K562 (cell line): ENCODE data around the gene CTXN1. TPM values are rescaled to one million over a fixed set of nuclear protein-coding genes. Genes with fewer than 3 reads are reported as not detected.

Source experiments
- ELF4 ChIP-seq: fragments of 450-650 bp; formaldehyde crosslinking; IDR thresholded peaks from 2 replicates; pipeline ENCODE4 v1.4.0; 2022; ENCODE audit warnings: missing genetic modification characterization
- HDAC2 ChIP-seq: fragments of 450-650 bp; IDR thresholded peaks from 2 replicates; pipeline ENCODE4 v1.6.1; 2016; ENCODE audit warnings: mild to moderate bottlenecking
- HDGF ChIP-seq: fragments of 450-650 bp; IDR thresholded peaks from 2 replicates; pipeline ENCODE4 v1.6.1; 2016
- HNRNPL ChIP-seq: fragments of 200-400 bp; formaldehyde crosslinking; IDR thresholded peaks from 2 replicates; pipeline ENCODE4 v1.6.1; 2017; ENCODE audit warnings: low read depth, mild to moderate bottlenecking, low read length
- KDM5B ChIP-seq: fragments of 200-600 bp; sonication (generic); IDR thresholded peaks from 2 replicates; pipeline ENCODE4 v1.6.1; 2012; ENCODE audit warnings: low read depth, mild to moderate bottlenecking, moderate library complexity, low read length, control low read depth, inconsistent platforms; ENCODE audit not compliant: insufficient replicate concordance
- MTA3 ChIP-seq: fragments of 450-650 bp; formaldehyde crosslinking; IDR thresholded peaks from 2 replicates; pipeline ENCODE4 v1.6.1; 2017; ENCODE audit warnings: mild to moderate bottlenecking, borderline replicate concordance
- NCOA1 ChIP-seq: fragments of 450-650 bp; IDR thresholded peaks from 2 replicates; pipeline ENCODE4 v1.6.1; 2016; ENCODE audit warnings: low read depth
- NR4A1 ChIP-seq, 2 experiments: fragments of 250-450 bp in 1 of 2; fragments of 450-650 bp in 1 of 2; sonication (Bioruptor Pico) in 1 of 2; IDR thresholded peaks; 2 replicates each; pipeline versions ENCODE4 v1.4.0 to v1.6.1; 2016 to 2020; ENCODE audit warnings: mild to moderate bottlenecking in 2 of 2, missing compliant biosample characterization in 1 of 2, missing genetic modification characterization in 1 of 2, moderate library complexity in 1 of 2
- PCBP1 ChIP-seq: fragments of 200-400 bp; formaldehyde crosslinking; IDR thresholded peaks from 2 replicates; pipeline ENCODE4 v1.6.1; 2018; ENCODE audit warnings: mild to moderate bottlenecking, low read depth, low read length; ENCODE audit not compliant: poor library complexity, severe bottlenecking
- PPARD ChIP-seq: fragments of 250-450 bp; sonication (Bioruptor Pico); IDR thresholded peaks from 2 replicates; pipeline ENCODE4 v1.8.0; 2022; ENCODE audit warnings: inconsistent platforms, mild to moderate bottlenecking, moderate library complexity
- SUPT5H ChIP-seq: fragments of 450-650 bp; IDR thresholded peaks from 2 replicates; pipeline ENCODE4 v1.6.1; 2016
- TBP ChIP-seq: optimal IDR thresholded peaks from 2 replicates; pipeline ENCODE3; 2011; ENCODE audit warnings: low read depth, low read length, improper control_type of control experiment
- ZEB2 ChIP-seq: fragments of 450-650 bp; IDR thresholded peaks from 2 replicates; pipeline ENCODE4 v1.6.1; 2016
- ZNF717 ChIP-seq: fragments of 250-450 bp; sonication (Bioruptor Pico); IDR thresholded peaks from 2 replicates; pipeline ENCODE4 v1.5.0; 2021
- ZNF79 ChIP-seq: fragments of 250-450 bp; sonication (Bioruptor Pico); IDR thresholded peaks from 2 replicates; pipeline ENCODE4 v1.4.0; 2020; ENCODE audit warnings: low read depth, mild to moderate bottlenecking, moderate library complexity
- polyA plus RNA-seq, 8 experiments: library from polyadenylated mRNA; depleted of rRNA in 4 of 8; stranded (reverse) in 5 of 8; unstranded in 3 of 8; fragments of >200 nt; fragmentation: Nextera tagmentation in 2 of 8; fragmentation: Illumina TruSeq in 1 of 8; extraction: Ambion mirVana in 2 of 8; extraction: Trizol in 1 of 8; gene quantifications; 2 replicates each; pipeline versions ENCODE4 v1.2.1 to v1.2.3, GENCODE V29; 2011 to 2014; ENCODE audit warnings: inconsistent platforms in 1 of 8, missing spikeins in 1 of 8
- total RNA-seq, 7 experiments: library from RNA; depleted of rRNA in 6 of 7; stranded (reverse); fragments of >200 nt in 6 of 7; fragmentation: Illumina TruSeq in 2 of 7; extraction: Trizol in 2 of 7; gene quantifications; 2 replicates each; pipeline versions ENCODE4 v1.2.1 to v1.2.3, GENCODE V29; 2011 to 2021; ENCODE audit warnings: low replicate concordance in 1 of 7
- TF ChIP-seq, protein P1 (sequence below), 3 experiments: fragments of 200-800 bp in 1 of 3; fragments of 250-450 bp in 1 of 3; fragments of 450-650 bp in 1 of 3; sonication (Bioruptor Pico) in 1 of 3; sonication (Bioruptor generic) in 1 of 3; formaldehyde crosslinking in 1 of 3; IDR thresholded peaks; 2 replicates each; pipeline versions ENCODE4 v1.6.1 to v1.8.0; 2016 to 2022; ENCODE audit warnings: mild to moderate bottlenecking in 2 of 3, missing genetic modification characterization in 2 of 3, missing compliant biosample characterization in 1 of 3, moderate library complexity in 1 of 3
- TF ChIP-seq, protein P2 (sequence below), 2 experiments: fragments of 150-350 bp in 1 of 2; IDR thresholded peaks; 2 replicates each; pipeline ENCODE4 v1.6.1; 2012 to 2016; ENCODE audit warnings: low read depth in 2 of 2, low read length in 2 of 2, mild to moderate bottlenecking in 1 of 2, moderate library complexity in 1 of 2
- TF ChIP-seq, protein P3 (sequence below): fragments of 450-650 bp; IDR thresholded peaks from 2 replicates; pipeline ENCODE4 v1.6.1; 2016

CTXN1 gene
- total and polyA plus RNA-seq, 9 of the 15 experiments (the other 6 are each of a cell fraction or from before 2014, with no cell fraction given) = 0.15 to 37.4 (median 1.8) TPM; not detected in 2

DNA sequence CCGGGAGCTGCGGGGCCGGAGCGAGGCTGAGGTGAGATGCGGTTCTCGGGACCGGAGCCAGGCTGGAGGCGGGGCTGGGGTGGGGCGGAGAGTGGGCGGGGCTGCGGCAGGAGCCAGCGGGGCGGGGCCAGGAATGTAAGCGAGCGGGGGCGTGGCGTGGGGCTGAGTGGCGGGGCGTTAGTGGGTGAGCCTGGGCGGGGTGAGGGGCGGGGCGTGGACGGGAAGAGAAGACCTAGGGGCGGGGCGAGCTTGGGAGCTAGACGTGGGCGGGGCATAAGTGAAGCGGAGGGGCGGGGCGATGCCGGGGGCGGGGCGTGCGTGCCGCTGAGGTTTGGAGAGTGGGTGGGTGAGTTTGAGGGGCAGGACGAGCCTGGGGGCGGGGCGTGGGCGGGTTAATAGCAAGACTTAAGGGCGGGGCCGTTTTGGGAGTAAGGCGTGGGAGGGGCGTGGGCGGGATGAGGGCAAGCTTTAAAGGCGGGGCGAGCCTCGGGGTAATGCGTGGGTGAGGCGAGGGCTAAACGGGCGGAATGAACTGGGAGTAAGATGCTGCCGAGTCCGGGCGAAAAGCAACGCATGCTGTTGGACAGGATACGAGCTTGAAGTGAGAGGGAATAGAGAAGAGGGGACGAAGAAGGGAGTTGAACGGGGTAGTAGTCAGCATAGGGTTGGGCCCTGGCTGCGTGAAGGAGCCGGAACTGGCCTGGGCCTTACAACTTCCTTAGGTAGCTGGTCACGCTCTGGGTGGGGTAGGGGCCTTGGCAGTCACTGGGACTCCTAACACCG is 5.2 kb downstream of the CTXN1 start (continued):
- TF ChIP-seq, protein P1, sequence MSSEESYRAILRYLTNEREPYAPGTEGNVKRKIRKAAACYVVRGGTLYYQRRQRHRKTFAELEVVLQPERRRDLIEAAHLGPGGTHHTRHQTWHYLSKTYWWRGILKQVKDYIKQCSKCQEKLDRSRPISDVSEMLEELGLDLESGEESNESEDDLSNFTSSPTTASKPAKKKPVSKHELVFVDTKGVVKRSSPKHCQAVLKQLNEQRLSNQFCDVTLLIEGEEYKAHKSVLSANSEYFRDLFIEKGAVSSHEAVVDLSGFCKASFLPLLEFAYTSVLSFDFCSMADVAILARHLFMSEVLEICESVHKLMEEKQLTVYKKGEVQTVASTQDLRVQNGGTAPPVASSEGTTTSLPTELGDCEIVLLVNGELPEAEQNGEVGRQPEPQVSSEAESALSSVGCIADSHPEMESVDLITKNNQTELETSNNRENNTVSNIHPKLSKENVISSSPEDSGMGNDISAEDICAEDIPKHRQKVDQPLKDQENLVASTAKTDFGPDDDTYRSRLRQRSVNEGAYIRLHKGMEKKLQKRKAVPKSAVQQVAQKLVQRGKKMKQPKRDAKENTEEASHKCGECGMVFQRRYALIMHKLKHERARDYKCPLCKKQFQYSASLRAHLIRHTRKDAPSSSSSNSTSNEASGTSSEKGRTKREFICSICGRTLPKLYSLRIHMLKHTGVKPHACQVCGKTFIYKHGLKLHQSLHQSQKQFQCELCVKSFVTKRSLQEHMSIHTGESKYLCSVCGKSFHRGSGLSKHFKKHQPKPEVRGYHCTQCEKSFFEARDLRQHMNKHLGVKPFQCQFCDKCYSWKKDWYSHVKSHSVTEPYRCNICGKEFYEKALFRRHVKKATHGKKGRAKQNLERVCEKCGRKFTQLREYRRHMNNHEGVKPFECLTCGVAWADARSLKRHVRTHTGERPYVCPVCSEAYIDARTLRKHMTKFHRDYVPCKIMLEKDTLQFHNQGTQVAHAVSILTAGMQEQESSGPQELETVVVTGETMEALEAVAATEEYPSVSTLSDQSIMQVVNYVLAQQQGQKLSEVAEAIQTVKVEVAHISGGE (CRISPR knock-in tag; IDR thresholded peaks at IDR 0.05) = no peak
- TF ChIP-seq SUPT5H (peak; percentile 73), HDAC2 (peak; percentile 52; the same call in 1 of the 2 replicates), ELF4 (CRISPR knock-in tag) (peak; percentile 86), NR4A1 (CRISPR knock-in tag; IDR thresholded peaks at IDR 0.05) (0 out of 2 replicates have a peak, but pooled peaks have one; percentile 14), NR4A1 (tag; IDR thresholded peaks at IDR 0.05) (0 out of 2 replicates have a peak, but pooled peaks have one; percentile 21), TBP (peak; percentile 52), HNRNPL (no peak), MTA3 (no peak; the same call in 1 of the 2 replicates), KDM5B (peak; percentile 31), ZNF79 (no peak), HDGF (peak; percentile 72; the same call in 1 of the 2 replicates), NCOA1 (peak; percentile 62; the same call in 1 of the 2 replicates), ZEB2 (no peak), PCBP1 (peak; percentile 0), ZNF717 (CRISPR knock-in tag) (no peak), PPARD (no peak)
- TF ChIP-seq, protein P2, sequence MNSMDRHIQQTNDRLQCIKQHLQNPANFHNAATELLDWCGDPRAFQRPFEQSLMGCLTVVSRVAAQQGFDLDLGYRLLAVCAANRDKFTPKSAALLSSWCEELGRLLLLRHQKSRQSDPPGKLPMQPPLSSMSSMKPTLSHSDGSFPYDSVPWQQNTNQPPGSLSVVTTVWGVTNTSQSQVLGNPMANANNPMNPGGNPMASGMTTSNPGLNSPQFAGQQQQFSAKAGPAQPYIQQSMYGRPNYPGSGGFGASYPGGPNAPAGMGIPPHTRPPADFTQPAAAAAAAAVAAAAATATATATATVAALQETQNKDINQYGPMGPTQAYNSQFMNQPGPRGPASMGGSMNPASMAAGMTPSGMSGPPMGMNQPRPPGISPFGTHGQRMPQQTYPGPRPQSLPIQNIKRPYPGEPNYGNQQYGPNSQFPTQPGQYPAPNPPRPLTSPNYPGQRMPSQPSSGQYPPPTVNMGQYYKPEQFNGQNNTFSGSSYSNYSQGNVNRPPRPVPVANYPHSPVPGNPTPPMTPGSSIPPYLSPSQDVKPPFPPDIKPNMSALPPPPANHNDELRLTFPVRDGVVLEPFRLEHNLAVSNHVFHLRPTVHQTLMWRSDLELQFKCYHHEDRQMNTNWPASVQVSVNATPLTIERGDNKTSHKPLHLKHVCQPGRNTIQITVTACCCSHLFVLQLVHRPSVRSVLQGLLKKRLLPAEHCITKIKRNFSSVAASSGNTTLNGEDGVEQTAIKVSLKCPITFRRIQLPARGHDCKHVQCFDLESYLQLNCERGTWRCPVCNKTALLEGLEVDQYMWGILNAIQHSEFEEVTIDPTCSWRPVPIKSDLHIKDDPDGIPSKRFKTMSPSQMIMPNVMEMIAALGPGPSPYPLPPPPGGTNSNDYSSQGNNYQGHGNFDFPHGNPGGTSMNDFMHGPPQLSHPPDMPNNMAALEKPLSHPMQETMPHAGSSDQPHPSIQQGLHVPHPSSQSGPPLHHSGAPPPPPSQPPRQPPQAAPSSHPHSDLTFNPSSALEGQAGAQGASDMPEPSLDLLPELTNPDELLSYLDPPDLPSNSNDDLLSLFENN (IDR thresholded peaks at IDR 0.05; ENCODE audit: low read depth in 2 of 2, low read length in 2 of 2) = 0 out of 4 replicates have a peak, but pooled peaks of 1 of the 2 experiments have one; percentile 31
- TF ChIP-seq, protein P3, sequence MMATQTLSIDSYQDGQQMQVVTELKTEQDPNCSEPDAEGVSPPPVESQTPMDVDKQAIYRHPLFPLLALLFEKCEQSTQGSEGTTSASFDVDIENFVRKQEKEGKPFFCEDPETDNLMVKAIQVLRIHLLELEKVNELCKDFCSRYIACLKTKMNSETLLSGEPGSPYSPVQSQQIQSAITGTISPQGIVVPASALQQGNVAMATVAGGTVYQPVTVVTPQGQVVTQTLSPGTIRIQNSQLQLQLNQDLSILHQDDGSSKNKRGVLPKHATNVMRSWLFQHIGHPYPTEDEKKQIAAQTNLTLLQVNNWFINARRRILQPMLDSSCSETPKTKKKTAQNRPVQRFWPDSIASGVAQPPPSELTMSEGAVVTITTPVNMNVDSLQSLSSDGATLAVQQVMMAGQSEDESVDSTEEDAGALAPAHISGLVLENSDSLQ = peak; percentile 81
